Endothelial cell of umbilical vein (primary cell): ENCODE measurements around the gene KISS1.

Experiments
- CTCF ChIP-seq, 2 donors: IDR thresholded peaks; 1 replicate in 1 of 2; 2 replicates in 1 of 2; pipeline ENCODE4 v1.5.1; 2011; ENCODE audit warnings: low read length in 2 of 2, mild to moderate bottlenecking in 2 of 2, moderate library complexity in 2 of 2, control low read depth in 1 of 2, inconsistent platforms in 1 of 2, low read depth in 1 of 2; ENCODE audit not compliant: insufficient read depth in 1 of 2; ENCODE audit errors: extremely low read depth in 1 of 2
- POLR2AphosphoS5 ChIP-seq: IDR thresholded peaks from 2 replicates; pipeline ENCODE4 v1.6.1; 2012; ENCODE audit warnings: low read depth, mild to moderate bottlenecking, control low read depth, low read length, moderate library complexity; ENCODE audit not compliant: insufficient read depth

DNA sequence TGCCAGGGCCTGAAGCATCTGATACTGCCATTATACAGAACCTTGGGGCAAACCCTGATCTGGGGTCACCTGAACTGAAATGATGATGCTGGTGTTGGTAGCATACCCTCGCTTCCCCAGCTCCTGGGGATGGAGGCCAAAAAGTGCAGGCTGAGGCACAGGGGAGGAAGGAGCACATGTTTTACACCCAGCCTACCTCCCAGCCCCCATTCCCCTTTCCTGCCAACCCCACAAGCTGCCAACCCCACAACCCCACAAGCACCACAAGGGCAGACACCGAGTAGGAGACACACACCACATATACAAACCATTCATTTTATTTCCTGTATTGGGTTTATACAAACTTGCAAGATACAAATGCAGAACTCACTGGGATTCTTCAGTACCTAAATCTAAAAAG, 22.3 kb upstream of the KISS1 start:
- TF ChIP-seq CTCF (IDR thresholded peaks at IDR 0.05; ENCODE audit: extremely low read depth in 1 of 2, insufficient read depth in 1 of 2, low read depth in 1 of 2, low read length in 2 of 2) (no peak), POLR2AphosphoS5 (no peak)
